ENCODE data around the gene HNRNPDL.

Gene HNRNPDL

DNA sequence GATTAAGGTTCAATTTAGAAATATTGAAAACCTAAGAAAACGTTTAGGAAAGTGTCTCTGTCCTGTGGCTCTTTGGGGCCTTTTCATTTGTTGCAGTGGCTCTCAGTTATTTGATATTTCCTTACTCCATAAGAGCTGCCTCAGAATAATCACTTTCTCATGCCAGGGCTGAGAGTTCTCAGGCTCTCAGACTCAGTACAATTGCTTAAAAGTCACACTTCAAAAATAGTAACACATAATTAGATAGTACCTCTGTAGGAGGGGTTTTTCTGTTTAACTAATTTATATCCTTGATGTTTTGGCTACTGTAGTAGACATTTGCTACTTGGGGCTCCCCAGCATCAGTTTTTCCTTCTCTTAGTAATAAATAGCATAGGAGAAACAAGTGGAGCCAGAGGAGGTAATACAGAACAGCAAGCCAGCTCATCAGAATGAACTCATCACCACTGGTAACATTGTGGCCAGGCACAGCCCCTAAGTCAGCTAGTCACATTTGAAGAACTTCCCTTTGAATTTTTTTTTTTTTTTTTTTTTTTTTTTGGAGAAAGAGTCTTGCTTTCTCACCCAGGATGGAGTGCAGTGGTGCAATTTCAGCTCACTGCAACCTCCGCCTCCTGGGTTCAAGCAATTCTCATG lies 48.5 kb downstream of the HNRNPDL start:
- no peak for DNase-seq

GRCh38 chr4:82381235-82381634 lies 49.0 kb downstream of the HNRNPDL start:
- DNase-seq, result no peak

DNA sequence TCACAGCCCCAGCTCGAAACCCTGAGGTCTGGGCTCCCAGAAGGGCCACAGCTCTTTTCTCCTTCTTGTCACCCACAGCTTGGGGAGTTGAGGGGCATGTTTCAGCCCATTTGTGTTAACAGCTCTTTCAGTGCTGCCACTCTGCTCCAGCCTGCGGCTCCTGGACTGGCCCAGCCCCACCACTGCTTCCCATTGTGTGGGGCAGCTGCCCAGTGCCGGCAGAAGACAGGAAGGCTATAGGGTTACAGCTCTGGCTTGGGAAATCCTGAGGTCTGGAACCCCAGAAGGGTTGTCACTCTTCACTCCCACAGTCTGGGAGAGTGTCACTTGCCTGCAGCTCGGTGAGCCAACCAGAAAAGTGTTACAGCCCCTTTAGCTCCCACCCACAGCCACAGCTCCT lies 49.4 kb downstream of the HNRNPDL start:
- no peak for DNase-seq

- DNase-seq, result peak; percentile 21
These were observed 49.9 kb downstream of the HNRNPDL start for GRCh38 chr4:82380344-82380743.

DNA sequence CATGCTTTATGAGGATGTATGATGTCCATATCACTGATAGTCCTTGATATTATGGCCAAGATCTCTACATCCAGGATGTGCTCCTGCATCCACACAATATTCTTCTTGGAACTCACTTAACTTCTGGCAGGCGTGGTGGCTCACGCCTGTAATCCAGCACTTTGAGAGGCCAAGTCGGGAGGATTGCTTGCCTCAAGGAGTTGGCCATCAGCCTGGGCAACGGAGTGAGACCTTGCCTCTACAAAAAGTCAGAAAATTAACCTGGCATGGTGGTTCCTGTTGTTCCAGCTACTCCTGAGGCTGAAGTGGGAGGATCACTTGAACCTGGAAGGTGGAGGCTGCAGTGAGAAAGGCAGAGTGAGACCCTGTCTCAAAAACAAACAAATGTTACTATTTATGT lies 54.2 kb downstream of the HNRNPDL start:
- DNase-seq, result no peak

DNA sequence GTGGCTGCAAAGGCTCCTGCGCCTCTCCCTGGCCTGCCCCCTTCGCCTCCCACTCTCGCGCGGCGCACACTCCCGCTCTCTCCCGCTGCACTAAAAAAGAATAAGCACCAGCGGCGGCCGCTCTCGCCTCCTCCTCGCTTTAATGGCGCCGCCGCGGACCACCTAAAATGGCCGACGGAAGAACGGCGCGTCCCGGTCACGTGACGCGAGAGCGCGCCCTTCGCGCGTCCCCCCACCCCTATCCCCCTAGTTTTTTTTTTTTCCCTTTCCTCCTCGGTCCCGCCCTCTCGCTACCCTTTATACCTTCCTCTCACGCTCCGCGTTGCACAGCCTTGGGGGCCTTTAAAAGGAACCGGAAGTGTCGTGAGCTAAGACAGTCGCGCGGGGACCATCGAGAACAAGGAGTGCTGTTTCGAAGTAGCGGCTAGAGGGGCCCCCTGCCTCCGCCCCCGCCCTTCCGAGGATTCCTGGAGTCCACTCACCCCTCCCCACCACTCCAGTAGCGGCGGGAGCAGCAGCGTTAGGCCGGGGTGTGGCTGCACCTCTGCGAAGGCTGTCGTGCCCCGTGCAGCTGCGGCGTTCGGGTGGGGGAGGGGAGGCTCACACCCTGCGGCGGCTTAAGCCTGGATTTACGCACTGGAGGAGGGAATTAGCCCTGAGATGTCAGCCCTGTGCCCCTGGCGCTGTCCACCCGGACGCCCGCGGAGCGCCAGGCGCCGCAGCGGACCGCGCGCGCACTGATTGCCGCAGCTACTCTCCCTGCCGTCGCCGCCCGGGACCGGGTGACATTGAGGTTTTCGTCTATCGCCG lies 56.2 kb downstream of the HNRNPDL start, which contains the start of gene HNRNPD:
Gene HNRNPD, minus strand, starts transcription at position 176 of the 810 bp plus-strand sequence. CDS start 313 bp downstream, outside the sequence.
- DNase-seq, result peak; percentile 97

DNA sequence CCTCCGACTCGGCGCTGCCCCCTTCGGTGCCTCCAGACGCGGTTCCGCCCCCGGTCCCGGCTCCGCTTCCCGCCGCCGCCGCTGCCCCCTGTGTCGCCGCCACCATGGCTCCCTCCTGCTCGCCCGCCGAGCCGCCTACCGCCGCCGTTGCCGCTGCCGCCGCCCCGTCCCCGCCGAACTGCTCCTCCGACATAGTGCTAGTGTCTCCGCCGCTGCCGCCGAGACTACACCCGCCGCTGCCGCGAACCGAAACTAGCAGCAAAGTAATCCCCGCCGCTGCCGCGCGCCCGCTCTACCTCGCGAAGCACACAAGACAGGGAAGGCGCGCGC lies 56.8 kb downstream of the HNRNPDL start:
- DNase-seq, result no peak

Measured in midbrain (tissue), 1 donor.